Retinal pigment epithelial cell (primary cell): ENCODE data around the gene SEC61B.
A peak's percentile ranks its signal among the peaks of the same experiment; 100 is the strongest.

ENCODE experiments used
- DNase-seq: peaks from one replicate; pipeline ENCODE4 v3.0.0-alpha.2; 2010; ENCODE audit warnings: low read depth
- H3K4me3 ChIP-seq: 2 replicates; pipeline ENCODE4 v1.5.1; 2011; ENCODE audit warnings: mild to moderate bottlenecking, low read length, control low read depth, moderate library complexity
- CTCF ChIP-seq: conservative IDR thresholded peaks from 2 replicates; pipeline ENCODE4 v1.5.1; 2011; ENCODE audit warnings: low read depth, low read length, control low read depth, inconsistent platforms

Gene SEC61B

GRCh38 chr9:99221621-99222415 lies at the start of gene SEC61B, which contains the start of gene ALG2:
SEC61B (plus strand) TSS chr9:99222282; CDS start chr9:99222364, 82 bp downstream.
ALG2 (minus strand) TSS chr9:99221942; CDS start chr9:99221894, 48 bp downstream.
- TF ChIP-seq CTCF: no peak
- H3K4me3 ChIP-seq: peak within 1 kb of the TSS; percentile 98
- DNase-seq: peak; percentile 87

GRCh38 chr9:99173570-99174504 lies 48.2 kb upstream of the SEC61B start:
- DNase-seq: no peak
- no peak overlapping the region for H3K4me3 ChIP-seq
- TF ChIP-seq CTCF: no peak

- DNase-seq: no peak
- H3K4me3 ChIP-seq: no peak overlapping the region
- no peak for TF ChIP-seq CTCF
Observed at GRCh38 chr9:99176527-99177013, 45.5 kb upstream of the SEC61B start.

- no peak overlapping the region for H3K4me3 ChIP-seq
- TF ChIP-seq CTCF: no peak
- no peak for DNase-seq
Observed at GRCh38 chr9:99177576-99178366, 44.3 kb upstream of the SEC61B start.

GRCh38 chr9:99178912-99179872 lies 42.9 kb upstream of the SEC61B start:
- no peak for DNase-seq
- no peak for TF ChIP-seq CTCF
- H3K4me3 ChIP-seq: no peak overlapping the region
